HG03025 (cell line): ENCODE results near the gene MFSD11.
"Not testable (repeated sequence)": the region's sequence is repeated elsewhere in the genome, so short reads cannot be mapped to it uniquely, and the experiment has no call there.

Source experiments
- ATAC-seq: cut with Tn5 transposase; IDR thresholded peaks from one replicate; pipeline ENCODE4 v1.9.1; 2021; ENCODE audit warnings: mild to moderate bottlenecking, moderate library complexity; ENCODE audit not compliant: unreplicated experiment, low FRiP score

Gene MFSD11

GRCh38 chr17:76737676-76738467 is at the start of gene MFSD11:
Gene MFSD11, plus strand, starts transcription at chr17:76738119. Its CDS starts 234 bp downstream, at chr17:76738353.
- ATAC-seq: peak; percentile 58

- no peak for ATAC-seq
These were observed 49.7 kb upstream of the MFSD11 start for GRCh38 chr17:76688165-76688622.

GRCh38 chr17:76689859-76690258 is 48.1 kb upstream of the MFSD11 start:
- ATAC-seq: no peak

GRCh38 chr17:76690596-76691280 is 47.2 kb upstream of the MFSD11 start:
- ATAC-seq: no peak

- no peak for ATAC-seq
These were observed 46.3 kb upstream of the MFSD11 start for GRCh38 chr17:76691379-76692191.

GRCh38 chr17:76695059-76695831 is 42.7 kb upstream of the MFSD11 start:
- no peak for ATAC-seq

GRCh38 chr17:76696763-76697701 is 40.9 kb upstream of the MFSD11 start:
- ATAC-seq: no peak

- ATAC-seq: no peak
These were observed 40.0 kb upstream of the MFSD11 start for GRCh38 chr17:76697702-76698465.

GRCh38 chr17:76698466-76698977 is 39.4 kb upstream of the MFSD11 start:
- not testable (repeated sequence) for ATAC-seq

GRCh38 chr17:76700270-76700616 is 37.7 kb upstream of the MFSD11 start:
- no peak for ATAC-seq

GRCh38 chr17:76700617-76701470 is 37.1 kb upstream of the MFSD11 start:
- ATAC-seq: no peak

- ATAC-seq: no peak
These were observed 36.4 kb upstream of the MFSD11 start for GRCh38 chr17:76701471-76701967.

- no peak for ATAC-seq
These were observed 35.8 kb upstream of the MFSD11 start for GRCh38 chr17:76702076-76702475.

GRCh38 chr17:76702941-76703637 is 34.8 kb upstream of the MFSD11 start:
- ATAC-seq: no peak

GRCh38 chr17:76704805-76705204 is 33.1 kb upstream of the MFSD11 start:
- no peak for ATAC-seq

- ATAC-seq: no peak
These were observed 31.1 kb upstream of the MFSD11 start for GRCh38 chr17:76706817-76707216.
